Right kidney (tissue), 1 donor: ENCODE results near the gene TANGO6.

Experiments
- DNase-seq: peaks from one replicate; pipeline ENCODE4 v3.0.0-alpha.2; 2016

TANGO6 gene

DNA sequence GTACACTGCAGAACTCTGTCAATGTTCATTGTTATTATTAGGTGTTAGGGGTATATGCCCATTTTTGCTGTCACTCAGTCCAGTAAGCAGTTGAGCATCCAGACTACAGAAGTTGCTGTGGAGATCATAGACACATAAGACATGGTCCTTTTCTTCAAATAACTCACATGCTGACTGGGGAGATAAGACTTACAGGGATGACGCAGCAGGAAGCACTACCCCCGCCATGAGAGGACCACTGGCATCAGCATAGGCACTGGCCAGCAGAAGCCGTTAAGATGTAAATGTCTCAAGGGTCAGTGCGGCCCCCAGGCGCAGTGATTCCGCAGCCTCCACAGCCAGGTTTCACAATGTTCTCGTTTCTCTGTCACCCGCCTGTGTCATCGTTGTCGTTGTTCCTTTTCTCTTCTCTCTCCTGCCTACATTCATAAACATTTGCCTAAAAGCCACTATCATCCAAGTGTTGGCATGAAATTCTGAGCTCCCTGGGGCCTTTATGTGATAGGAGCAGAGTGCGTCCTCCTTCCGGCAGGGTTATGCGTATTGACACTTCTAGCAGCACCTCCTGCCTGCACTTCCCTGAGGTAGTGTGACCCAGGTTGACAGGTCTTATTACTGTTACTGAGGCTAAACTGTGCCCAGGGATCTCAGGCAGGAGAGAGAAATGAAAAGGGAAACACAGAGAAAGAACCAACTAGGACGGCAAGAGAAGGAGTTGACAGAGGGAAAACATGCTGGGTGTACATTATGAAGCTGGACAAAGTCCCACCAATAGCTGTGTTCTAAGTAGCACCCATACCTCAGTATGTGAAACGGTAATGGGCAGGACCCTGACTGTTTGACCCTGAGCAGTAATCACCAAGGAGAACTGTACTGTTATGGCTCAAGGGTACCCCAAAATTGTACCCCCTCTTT, 17.9 kb downstream of the TANGO6 start:
- no peak for DNase-seq

DNA sequence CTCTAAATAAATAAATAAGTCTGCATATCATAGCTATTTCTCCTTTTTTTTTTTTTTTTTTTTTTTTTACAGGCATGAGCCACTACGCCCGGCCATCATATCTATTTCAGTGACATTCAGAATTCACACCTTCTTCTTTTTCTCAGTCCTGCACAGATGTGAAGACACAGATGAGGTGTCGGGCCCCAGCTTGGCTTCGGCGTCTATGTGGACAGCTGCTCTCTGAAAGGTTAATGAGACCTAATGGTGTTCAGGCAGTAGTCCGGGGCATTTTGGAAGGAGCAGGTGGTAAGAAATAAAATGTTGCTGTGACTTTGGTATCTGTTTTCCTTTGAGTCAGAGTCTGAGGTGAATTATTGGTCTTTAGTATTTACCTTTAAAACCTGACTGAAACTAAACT, 23.6 kb downstream of the TANGO6 start:
- no peak for DNase-seq

DNA sequence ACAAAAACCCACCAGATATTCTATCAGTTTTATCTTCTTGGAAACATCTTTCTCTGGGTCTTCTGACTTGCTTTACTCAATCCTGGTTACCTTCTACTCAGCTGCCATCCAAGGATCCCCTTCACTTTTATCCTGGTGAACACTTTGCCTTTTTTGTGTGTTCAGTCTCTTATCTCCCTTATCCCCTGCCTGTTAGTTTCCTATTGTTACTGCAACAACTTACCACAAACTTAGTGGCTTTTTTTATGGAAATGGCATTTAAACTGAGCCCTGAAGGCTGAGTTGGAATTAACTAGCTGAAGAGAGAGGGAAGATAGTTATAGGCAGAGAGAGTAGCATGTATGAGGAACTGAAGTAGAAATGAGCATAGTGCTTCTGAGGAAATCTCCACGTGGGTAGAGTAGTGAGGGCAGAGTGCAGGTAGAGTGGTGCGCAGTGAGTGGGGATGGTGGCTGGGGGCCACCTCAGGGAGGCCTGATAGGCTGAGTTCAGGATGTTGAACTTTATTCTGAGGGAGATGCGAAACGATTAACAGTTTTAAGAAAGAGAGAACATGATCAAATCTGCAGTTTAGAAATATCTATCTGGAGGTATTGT, 26.3 kb downstream of the TANGO6 start:
- DNase-seq: no peak

DNA sequence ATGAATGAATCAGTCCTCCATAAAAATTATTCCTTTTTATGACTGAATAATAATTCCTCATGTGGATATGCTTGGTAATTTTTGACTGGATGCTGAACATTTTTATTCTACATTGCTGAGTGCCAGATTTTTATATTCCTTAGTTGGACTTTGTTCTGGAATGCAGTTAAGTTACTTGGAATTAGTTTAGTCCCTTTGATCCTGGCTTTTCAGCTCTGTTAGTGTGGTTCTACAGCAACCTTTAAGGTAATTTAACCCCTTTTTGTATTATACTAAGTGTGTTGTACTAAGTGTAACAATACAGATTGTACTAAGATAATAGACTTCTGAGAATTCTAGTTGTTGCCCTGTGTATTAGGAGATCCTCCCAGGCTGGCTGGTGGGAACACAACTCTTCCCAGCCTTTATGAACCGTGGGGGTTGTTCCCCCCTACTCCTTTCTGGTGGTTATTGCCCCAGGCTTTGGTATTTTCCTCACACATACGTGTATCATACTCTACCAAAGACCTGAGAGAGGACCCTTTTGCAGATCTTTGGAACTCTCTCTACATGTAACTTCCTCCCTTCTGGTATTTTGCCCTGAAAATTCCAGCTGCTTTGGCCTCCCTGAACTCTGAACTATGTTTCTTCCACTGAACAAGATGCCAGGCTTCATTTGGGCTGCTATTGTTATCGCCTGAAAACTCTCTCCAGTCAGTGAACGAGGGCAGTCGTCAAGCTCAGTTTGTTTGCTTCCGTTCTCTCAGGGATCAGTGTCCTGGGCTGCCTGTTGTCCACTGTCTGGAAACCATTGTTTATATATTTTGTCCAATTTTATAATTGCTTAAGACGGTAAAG, 30.5 kb downstream of the TANGO6 start:
- no peak for DNase-seq

DNA sequence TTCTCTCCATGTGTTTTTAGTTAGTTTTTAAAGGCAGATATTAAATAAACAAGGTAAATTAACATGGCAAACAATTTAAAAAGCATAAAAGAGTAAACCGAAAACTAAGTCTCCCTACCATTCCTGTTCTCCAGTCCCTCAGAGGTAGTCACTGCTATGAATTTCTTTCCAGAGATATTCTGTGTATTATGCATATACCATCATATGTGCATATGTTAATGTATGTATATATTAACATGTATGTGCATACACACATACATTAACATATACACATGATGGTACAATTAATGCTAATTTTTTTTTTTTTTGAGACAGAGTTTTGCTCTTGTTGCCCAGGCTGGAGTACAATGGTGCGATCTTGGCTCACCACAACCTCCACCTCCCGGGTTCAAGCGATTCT, 32.5 kb downstream of the TANGO6 start:
- DNase-seq: no peak

DNA sequence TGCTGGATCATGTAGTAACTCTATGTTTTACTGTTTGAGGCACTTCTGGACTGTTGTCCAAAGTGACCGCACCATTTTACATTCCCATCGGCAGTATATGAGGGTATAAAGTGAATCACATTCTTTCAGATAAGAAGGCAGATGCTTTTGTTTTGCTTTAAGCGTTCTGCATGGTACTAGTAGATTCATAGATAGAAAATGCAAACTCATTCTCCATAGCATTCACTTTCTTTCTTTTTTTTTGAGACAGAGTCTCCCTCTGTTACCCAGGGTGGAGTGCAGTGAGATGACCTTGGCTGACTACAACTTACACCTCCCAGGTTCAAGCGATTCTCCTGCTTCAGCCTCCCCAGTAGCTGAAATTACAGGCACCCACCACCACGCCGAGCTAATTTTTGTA, 40.4 kb downstream of the TANGO6 start:
- no peak for DNase-seq

DNA sequence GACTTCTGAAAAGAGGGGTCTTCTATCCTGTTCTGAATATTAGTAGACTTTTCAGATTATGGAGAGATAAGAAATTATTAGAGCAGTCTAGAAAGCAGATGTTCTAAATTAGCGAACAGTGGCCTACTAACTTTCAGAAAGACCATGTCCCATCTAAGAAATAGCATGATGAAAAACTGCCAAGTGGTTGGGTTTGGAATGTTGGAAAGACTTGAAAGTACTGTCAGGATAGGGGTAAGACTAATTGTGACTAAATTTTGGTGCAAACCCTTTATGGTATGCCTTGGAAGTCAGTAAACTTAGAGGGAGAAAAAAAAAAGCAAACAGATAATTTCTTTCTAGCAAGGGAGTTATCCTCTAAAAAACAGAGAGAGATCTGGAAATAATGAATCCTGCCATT, 41.1 kb downstream of the TANGO6 start:
- no peak for DNase-seq

DNA sequence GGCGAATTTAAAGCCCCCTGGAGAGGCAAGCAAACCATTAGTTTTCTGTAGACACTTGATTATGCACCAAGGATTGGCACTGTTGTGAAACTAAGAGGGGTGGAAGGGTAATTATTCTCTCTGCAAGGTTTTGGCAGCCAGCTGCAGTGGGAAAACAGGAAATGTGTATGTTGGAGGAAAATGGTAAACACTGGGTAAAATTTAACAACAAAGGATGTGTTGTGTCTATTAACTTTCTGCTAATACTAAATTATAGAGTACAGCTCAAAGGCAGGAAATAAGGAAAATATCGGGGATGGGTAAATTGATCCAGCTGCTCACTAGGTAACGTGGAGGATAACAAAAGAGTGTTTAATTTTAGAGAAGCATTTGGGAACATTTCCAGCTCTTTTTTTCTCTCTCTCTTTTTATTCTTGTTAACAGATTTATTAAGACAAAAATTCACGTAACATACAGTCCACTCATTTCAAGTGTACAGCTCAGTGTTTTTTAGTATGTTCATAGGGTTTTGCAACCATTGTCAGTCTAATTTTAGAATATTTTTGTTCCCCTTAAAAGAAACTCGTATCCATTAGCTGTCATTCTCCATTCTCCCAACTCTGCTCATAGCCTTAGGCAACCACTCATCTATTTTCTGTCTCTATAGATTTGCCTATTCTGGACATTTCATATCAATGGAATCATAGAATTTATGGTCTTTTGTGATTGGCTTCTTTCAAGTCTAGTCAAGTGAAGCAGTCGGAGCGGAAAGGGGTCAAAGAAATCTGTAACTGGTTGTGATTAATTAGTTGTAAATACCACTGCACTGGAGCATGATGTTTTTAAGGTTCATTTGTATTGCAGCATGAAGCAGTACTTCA, 41.8 kb downstream of the TANGO6 start:
- no peak for DNase-seq

DNA sequence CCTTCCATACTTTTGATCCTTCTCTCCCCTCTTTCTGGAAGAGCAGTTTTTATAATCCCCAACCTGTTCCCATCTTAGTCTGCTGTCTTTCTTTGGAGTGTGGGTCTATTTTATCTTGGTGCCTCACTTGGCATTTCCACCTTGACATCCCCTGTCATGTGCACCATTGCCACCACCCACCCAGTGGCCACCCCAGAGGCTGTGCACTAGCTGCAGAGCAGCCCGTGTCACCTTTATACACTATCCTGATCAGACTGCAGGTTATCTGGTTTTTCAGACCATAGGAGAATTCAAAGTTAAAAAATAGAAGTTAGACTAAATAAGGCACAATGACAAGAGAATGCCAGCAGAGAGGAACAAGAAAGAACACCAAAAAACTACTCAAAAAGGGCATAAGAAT, 43.8 kb downstream of the TANGO6 start:
- no peak for DNase-seq

DNA sequence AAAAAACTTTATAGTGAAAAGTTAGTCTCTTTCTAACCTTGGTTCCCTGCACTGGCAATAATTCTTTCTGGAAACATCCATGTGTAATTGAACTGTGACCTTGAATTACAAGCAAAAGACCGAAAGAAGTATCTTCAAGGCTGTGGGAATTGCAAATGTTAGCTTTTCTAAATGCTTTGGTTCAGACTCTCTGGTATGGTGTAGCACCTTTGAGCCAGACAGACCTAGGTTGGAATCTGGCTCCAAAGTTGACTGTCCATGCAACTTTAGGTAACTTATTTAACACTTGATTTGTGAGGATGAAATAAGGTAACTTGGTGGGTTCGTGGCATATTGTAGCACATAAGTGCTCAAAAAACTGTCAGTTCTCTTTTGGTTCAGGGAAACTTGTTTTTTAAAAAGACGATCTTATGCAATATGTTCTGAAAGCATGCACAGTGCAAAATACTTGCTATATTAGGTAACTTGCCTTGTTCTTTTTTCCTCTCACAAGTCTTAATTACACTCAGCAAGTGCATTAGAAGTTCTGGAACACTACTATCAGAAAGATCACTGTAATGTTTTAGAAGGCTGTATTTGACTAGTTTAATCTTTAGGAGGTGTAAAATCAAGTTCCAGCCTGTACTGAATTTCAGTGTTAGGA, 46.3 kb downstream of the TANGO6 start:
- DNase-seq: no peak

DNA sequence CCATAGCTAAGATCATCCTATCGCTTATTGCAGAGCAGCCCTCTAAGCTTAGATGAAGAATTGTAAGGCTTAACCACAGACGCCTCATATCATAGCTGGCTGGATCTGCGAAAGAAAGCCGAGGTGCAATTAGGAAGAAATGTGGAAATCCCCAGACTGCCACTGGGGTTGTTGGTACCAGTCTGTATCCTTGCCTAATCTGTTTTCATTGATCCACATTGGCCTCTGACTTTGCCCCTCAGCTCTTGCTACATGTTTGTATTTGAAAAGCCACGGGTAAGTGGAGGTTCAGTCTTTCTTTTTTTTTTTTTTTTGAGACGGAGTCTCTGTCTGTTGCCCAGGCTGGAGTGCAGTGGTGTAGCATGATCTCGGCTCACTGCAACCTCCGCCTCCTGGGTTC, 48.9 kb downstream of the TANGO6 start:
- DNase-seq: no peak

DNA sequence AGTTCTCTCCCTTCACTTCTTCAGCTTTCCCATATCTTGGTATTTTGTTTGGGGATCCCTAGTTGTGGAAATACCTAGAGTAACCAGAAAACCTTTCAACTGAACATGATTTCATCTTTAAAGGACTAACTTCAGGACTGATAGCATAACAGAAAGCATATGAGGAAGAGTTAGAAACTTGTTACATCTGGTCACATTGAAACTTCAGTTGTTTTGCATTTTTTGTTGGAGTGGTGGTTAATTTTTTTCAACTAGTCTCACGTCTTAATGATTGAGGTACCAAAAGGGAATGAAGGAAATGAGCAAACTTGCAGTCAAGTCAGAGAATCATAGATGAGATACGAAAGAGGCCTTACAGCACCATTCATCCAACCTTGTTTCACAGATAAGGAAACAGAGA, 49.6 kb downstream of the TANGO6 start:
- DNase-seq: no peak

DNA sequence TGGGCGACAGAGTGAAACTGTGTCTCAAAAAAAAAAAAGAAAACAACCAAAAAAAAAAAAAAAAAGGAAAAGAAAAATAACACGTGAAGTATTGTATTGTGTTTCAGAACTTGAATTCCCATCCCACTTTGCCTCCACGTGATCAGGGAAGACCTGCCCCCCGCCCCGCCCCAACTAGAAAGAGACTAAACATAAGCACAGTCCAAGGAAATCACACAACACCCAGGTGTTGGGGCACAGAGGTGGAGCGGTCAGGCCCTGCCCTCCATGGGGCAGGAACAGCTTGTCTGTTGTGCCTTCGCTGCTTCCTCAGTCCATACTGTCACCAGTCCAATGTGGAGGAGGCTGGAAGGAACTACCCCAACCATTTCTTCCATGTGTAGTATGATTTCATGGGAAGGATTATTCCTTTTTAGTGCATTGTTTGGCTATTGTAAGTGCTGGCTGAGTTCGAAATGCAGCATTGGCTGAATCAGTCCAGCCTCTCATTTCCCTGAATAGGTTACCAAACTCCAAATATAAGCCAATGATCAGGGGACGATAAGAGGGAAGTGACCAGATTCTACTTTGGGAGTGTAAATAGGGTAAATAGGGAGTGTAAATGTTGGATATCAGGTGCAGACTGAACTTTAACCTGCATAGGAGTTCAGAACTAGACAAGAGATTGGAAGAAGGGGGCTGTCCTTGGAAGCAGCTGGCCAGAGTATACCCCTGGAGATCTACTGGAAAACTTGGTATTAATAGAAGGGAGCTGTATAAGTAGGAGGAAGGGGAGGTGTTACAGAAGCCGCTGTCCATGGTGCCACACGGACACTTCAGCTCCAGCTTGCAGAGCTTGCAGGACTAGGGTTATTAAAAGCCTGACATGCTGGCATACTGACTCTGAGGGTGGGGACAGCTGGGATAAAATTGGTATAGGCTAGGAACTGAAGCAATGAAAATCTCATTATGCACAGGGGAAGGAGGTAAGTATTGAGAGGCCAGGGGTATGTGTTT, 50.7 kb downstream of the TANGO6 start:
- no peak for DNase-seq

DNA sequence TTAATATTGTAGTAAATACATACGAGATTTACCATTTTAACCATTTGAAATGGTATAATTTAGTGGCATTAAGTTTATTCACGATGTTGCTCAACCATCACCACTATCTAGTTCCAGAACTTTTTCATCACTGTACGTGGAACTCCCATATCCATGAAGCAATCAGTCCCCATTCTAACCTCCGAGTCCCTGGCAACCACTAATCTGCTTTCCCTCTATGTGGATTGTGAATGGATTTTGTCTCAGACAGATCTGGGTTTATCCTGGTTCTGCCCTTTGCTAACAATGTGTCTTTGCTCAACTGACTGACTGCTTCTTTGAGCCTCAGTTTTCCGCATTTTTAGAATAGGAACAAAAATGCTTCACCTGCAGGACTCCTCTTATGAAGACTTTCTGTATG, 51.4 kb downstream of the TANGO6 start:
- DNase-seq: no peak

DNA sequence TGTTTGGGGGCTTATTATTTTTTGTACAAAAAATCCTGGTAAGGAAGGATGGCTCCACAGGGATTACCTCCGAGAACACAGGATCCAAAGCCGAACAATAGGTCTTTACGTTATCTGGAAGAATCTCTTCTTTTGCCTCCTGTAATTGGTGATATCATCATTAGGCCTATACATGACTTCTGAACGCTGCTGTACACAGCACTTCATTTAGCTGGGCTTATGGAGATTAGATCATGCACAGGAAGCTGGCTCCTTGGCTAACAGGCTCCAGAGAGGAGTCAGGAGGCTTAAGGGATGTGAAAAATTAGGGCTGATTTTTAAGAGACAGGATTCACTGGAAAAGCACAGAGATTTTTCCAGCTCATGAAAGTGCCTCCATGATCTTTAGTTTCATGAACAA, 54.7 kb downstream of the TANGO6 start:
- DNase-seq: no peak

DNA sequence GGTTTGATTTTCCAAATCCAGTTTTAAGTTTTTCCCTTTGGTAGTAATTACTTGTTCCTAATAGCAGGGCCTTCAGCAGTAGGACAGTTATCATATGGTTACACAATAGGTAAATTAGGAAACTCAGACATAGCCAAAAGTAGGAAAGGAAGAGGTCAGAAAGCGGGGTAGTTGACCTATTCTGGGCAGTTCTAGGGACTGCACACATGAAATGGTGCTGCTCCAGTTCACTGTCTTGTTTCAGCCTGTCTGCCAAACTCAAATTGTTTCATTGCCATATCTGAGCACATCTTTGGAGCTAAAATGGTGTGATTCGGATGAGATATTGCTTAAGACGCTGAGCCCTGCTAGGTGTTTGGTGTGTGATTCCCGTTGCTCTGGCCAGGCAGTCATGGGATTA, 56.7 kb downstream of the TANGO6 start:
- DNase-seq: no peak

DNA sequence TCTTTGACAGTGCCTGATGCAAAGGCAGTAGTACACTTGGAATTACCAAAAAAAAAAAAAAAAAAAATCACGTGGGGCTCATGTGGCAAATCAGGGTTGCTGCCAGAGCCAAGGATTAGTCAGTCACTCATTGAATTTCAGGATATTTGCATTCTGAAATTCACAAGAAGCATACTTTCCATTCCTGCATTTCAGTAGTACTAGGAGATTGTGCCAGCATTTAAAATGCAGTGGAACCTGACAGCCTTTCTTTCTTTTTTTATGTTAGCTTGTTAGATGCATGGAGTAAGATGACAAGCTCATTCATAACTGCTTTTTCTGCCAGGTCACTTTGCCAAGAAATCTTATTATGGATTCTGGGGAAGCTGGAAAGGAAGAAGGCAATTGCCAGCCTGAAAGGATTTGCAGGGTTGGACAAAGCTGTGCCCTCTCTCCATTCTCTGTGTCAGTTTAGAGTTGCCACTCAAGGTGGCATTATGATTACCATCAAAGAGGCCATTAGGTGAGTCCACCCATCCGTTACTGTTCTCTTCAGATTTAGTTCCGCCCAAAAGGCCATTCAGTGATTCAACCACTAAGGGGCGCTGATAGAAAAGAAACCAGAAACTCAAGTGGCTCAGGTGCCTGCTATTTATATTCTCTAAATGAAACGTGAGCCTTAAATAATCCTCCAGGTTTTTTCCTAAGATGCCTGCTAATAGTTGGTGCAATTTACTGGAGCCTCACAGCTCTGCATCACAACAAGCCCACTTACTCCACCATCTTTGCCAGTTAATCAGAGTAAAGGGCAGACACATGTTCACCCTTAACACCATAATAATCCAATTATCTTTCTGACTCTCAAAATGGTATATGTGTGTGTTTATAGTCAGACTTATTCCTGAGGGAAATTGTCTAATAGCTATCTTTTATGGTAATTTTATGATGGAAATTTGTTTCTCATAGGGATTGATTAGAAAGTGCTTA, 59.0 kb downstream of the TANGO6 start:
- peak; percentile 44 for DNase-seq

DNA sequence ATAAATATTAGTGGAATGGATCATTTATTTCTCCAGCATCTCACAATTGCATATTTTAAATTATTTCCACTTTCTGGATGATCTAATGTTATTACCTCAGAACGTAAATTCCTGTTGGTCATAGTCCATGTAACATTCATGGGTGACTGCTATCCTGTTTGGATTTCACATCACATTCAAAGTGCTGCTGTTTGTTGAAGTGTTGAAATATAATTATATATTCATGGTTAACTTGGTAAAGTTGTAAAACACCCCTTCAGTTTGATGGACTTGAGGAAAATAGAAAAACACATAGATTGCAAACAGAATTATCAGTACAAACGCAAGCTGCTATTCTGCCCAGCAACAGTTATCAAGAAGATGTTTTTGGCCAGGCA, 59.6 kb downstream of the TANGO6 start:
- DNase-seq: no peak

DNA sequence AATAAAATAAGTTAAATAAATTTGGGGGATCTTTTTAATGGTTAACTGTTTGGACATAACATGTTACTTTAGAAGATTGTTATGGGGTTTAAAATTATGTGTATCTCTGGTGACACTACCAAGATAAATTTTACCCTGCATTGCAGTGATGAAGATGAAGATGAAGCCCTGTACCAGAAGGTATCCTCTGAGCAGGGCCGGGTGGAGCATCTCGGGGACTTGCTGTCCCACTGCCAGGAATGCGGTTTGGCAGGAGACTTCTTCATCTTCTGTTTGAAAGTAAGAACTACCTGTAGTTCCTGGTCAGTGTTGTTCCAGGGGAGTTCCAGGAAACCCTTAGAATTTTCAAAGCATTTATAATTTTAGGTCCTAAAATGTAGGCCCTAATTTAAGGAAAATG, 64.0 kb downstream of the TANGO6 start:
- no peak for DNase-seq
